Gastroesophageal sphincter (tissue), 4 donors: ENCODE results near the gene OTULINL. TPM values are rescaled to one million over a fixed set of nuclear protein-coding genes. Genes with fewer than 3 reads are reported as not detected.

Source experiments
- ATAC-seq: fragments of 150-250 bp; one replicate; pipeline ENCODE4 v1.9.1; 2016; ENCODE audit warnings: mild to moderate bottlenecking, moderate library complexity
- H3K27ac ChIP-seq, 4 donors: fragments of 200-600 bp; sonication (generic) in 3 of 4; 1 replicate in 3 of 4; 2 replicates in 1 of 4; pipeline ENCODE4 v1.5.1; 2016 to 2019
- H3K27me3 ChIP-seq: fragments of 200-600 bp; sonication (generic); one replicate; pipeline ENCODE4 v1.5.1; 2019
- H3K36me3 ChIP-seq, 2 donors: fragments of 200-600 bp; sonication (generic); one replicate each; pipeline ENCODE4 v1.5.1; 2019; ENCODE audit warnings: control low read depth in 1 of 2
- H3K4me1 ChIP-seq, 3 donors: fragments of 200-600 bp; sonication (generic); 1 replicate in 2 of 3; 2 replicates in 1 of 3; pipeline ENCODE4 v1.5.1; 2016 to 2019; ENCODE audit warnings: control low read depth in 2 of 3
- H3K4me3 ChIP-seq, 2 donors: fragments of 200-600 bp; sonication (generic); one replicate each; pipeline ENCODE4 v1.5.1; 2019; ENCODE audit warnings: mild to moderate bottlenecking in 1 of 2, moderate library complexity in 1 of 2
- H3K9me3 ChIP-seq, 3 donors: fragments of 200-600 bp; sonication (generic); one replicate each; pipeline ENCODE4 v1.5.1; 2017 to 2019; ENCODE audit warnings: control low read depth in 2 of 3
- EP300 ChIP-seq: sonication (generic); formaldehyde crosslinking; IDR thresholded peaks from one replicate; pipeline ENCODE4 v1.6.1; 2017; ENCODE audit warnings: antibody characterized with exemption, mild to moderate bottlenecking
- POLR2A ChIP-seq, 2 donors: fragments of 450-650 bp; IDR thresholded peaks; one replicate each; pipeline ENCODE4 v1.6.1; 2017; ENCODE audit warnings: antibody characterized with exemption in 2 of 2, mild to moderate bottlenecking in 2 of 2, moderate library complexity in 1 of 2
- POLR2AphosphoS5 ChIP-seq: sonication (generic); formaldehyde crosslinking; IDR thresholded peaks from one replicate; pipeline ENCODE4 v1.6.1; 2017; ENCODE audit warnings: antibody characterized with exemption
- WGBS, 2 donors: methylation state at CpG; one replicate each; pipeline ENCODE4 v1.1.5; 2018; ENCODE audit warnings: low coverage in 1 of 2; 5-methylcytosine and 5-hydroxymethylcytosine counted together
- total RNA-seq, 4 donors: library from RNA; depleted of rRNA; stranded (reverse); fragments of >200 nt; gene quantifications; one replicate each; pipeline ENCODE4 v1.1.0, GENCODE V29; 2016
- TF ChIP-seq, protein P1 (sequence below), 4 experiments: fragments of 200-600 bp in 2 of 4; fragments of 450-650 bp in 2 of 4; sonication (generic) in 1 of 4; IDR thresholded peaks; one replicate each; pipeline ENCODE4 v1.5.1; 2017 to 2019; ENCODE audit warnings: antibody characterized with exemption in 4 of 4, mild to moderate bottlenecking in 2 of 4, moderate library complexity in 2 of 4

The OTULINL gene
- total RNA-seq, 4 donors from 2014 or later: 1.4 to 11.3 (median 5.1) TPM

DNA sequence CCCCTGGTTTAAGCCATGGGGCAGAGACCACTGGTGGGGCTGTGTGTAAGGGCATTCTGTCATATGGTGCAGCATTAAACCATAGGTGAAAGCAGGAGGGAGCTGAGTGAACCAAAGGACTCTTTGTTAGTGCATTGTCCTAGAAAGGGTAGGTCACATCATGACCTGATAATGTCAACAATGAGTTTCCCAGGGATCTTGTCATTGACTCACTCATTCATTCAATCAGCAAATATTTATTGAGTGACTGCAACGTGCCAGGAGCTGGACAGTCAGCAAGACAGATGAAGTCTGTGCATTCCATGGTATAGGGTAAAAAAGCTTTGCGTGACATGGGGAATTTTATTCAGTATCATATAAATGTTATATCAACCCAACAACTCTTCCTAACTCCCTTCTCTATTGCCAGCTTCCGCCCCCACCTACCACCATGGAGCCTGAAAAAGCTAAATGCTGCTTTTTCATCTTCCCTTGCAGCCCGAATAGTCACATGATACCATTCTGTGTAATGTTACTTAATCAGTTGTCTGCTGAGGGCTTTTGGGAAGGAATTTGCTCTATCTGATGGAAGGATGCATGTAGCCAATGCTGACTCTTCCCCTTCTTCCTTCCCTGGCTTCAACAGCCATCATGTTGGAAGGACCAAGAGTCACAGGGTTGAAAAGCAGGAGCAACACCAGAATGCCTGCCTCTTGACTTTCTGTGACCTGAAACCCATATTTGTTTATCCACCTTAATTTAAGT, 11.5 kb upstream of the OTULINL start:
- H3K4me1 ChIP-seq: no peaks in the 10 kb centered on the region
- H3K4me3 ChIP-seq: no peak overlapping the region
- H3K27me3 ChIP-seq: no peaks in the 10 kb centered on the region
- no peak for ATAC-seq
- no peaks in the 10 kb centered on the region for H3K36me3 ChIP-seq
- H3K9me3 ChIP-seq: no peaks in the 10 kb centered on the region
- no peak overlapping the region for H3K27ac ChIP-seq
- no peak for TF ChIP-seq POLR2AphosphoS5
- no peak for TF ChIP-seq EP300
- TF ChIP-seq, protein P1, sequence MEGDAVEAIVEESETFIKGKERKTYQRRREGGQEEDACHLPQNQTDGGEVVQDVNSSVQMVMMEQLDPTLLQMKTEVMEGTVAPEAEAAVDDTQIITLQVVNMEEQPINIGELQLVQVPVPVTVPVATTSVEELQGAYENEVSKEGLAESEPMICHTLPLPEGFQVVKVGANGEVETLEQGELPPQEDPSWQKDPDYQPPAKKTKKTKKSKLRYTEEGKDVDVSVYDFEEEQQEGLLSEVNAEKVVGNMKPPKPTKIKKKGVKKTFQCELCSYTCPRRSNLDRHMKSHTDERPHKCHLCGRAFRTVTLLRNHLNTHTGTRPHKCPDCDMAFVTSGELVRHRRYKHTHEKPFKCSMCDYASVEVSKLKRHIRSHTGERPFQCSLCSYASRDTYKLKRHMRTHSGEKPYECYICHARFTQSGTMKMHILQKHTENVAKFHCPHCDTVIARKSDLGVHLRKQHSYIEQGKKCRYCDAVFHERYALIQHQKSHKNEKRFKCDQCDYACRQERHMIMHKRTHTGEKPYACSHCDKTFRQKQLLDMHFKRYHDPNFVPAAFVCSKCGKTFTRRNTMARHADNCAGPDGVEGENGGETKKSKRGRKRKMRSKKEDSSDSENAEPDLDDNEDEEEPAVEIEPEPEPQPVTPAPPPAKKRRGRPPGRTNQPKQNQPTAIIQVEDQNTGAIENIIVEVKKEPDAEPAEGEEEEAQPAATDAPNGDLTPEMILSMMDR (IDR thresholded peaks at IDR 0.05): no peak
- TF ChIP-seq POLR2A (IDR thresholded peaks at IDR 0.05): no peak
- 76 to 82% methylated on average over 4 of the region's 4 CpGs for WGBS, 2 donors

DNA sequence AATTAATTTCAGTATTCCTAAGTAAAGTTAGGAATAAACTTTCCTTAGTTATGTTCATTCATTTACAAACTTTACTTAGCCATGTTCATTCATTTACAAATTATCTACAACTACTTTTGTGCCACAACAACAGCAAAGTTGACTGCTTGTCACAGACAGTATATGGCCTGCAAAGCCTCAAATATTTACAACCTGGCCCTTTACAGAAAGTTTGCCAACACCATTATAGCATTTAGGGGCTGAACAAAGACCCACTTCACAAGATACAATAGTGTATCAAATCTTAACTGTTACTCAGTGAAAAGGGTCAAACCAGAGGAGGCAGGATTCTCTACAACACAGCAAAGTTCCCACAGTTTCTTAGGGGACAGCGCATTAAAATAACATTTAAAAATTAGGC, 9.7 kb upstream of the OTULINL start:
- H3K27me3 ChIP-seq: peaks cover 9% of the 10 kb centered on the region
- H3K27ac ChIP-seq: no peak overlapping the region
- WGBS, 2 donors: 91 to 100% methylated on average over 1 of the region's 1 CpG
- no peaks in the 10 kb centered on the region for H3K36me3 ChIP-seq
- no peaks in the 10 kb centered on the region for H3K9me3 ChIP-seq
- no peak overlapping the region for H3K4me3 ChIP-seq
- ATAC-seq: no peak
- H3K4me1 ChIP-seq: no peaks in the 10 kb centered on the region
- TF ChIP-seq, protein P1 (IDR thresholded peaks at IDR 0.05): no peak
- TF ChIP-seq POLR2AphosphoS5 (no peak), EP300 (no peak), POLR2A (IDR thresholded peaks at IDR 0.05) (no peak)

GRCh38 chr5:14572385-14572784, 9.2 kb upstream of the OTULINL start:
- Histone ChIP-seq H3K27me3 (peaks cover 14% of the 10 kb centered on the region), H3K9me3 (no peaks in the 10 kb centered on the region), H3K36me3 (no peaks in the 10 kb centered on the region), H3K4me3 (no peak overlapping the region), H3K4me1 (no peaks in the 10 kb centered on the region), H3K27ac (no peak overlapping the region)
- no peak for ATAC-seq
- no peak for TF ChIP-seq POLR2AphosphoS5
- TF ChIP-seq EP300: no peak

DNA sequence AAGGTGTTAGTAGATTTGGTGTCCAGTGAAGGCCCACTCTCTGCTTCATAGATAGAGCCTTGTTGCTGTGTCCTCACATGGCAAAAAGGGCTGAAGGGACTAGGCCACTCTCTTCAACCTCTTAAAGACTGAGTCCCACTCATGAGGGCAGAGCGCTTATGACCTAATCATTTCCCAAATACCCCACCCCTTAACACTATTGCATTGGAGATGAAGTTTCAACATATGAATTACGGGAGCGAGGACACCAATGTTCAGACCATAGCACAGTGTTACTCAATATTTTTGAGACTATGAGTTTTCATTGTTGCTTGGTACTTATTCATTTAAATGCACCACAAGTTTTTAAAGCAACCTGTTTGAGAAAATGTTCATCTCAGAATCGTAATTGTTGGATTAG, 8.8 kb upstream of the OTULINL start:
- TF ChIP-seq POLR2AphosphoS5: no peak
- TF ChIP-seq, protein P1 (IDR thresholded peaks at IDR 0.05): no peak
- TF ChIP-seq POLR2A (IDR thresholded peaks at IDR 0.05): no peak
- TF ChIP-seq EP300: no peak
- H3K4me1 ChIP-seq: no peaks in the 10 kb centered on the region
- H3K27ac ChIP-seq: no peak overlapping the region
- 83 to 98% methylated on average over 1 to 4 of the region's 4 CpGs for WGBS, 2 donors
- H3K9me3 ChIP-seq: no peaks in the 10 kb centered on the region
- no peaks in the 10 kb centered on the region for H3K36me3 ChIP-seq
- no peak overlapping the region for H3K4me3 ChIP-seq
- ATAC-seq: no peak
- peaks cover 18% of the 10 kb centered on the region for H3K27me3 ChIP-seq

- no peaks in the 10 kb centered on the region for H3K36me3 ChIP-seq
- no peak for TF ChIP-seq EP300
- TF ChIP-seq, protein P1 (IDR thresholded peaks at IDR 0.05): no peak
- TF ChIP-seq POLR2A (IDR thresholded peaks at IDR 0.05): no peak
- TF ChIP-seq POLR2AphosphoS5: no peak
- peaks cover 31% of the 10 kb centered on the region for H3K27me3 ChIP-seq
- ATAC-seq: no peak
- 40 to 43% methylated on average over 3 of the region's 3 CpGs for WGBS, 2 donors
- H3K4me3 ChIP-seq: no peak overlapping the region
- H3K27ac ChIP-seq: no peak overlapping the region
- no peaks in the 10 kb centered on the region for H3K9me3 ChIP-seq
- no peaks in the 10 kb centered on the region for H3K4me1 ChIP-seq
Observed at GRCh38 chr5:14574096-14574495, 7.5 kb upstream of the OTULINL start.
